ENCODE data around the gene IL1RAP. TPM values are rescaled to one million over a fixed set of nuclear protein-coding genes. Genes with fewer than 3 reads are reported as not detected.
"Not testable (repeated sequence)": the region's sequence is repeated elsewhere in the genome, so short reads cannot be mapped to it uniquely, and the experiment has no call there.

IL1RAP gene
- total RNA-seq, 1 donor from 2014 or later, result 6.8 TPM

- DNase-seq (ENCODE audit: missing footprints) (no peak), ATAC-seq (no peak)
- intact Hi-C loops (cut with DNase I), result no loop called here
These were observed 10.9 kb upstream of the IL1RAP start for GRCh38 chr3:190502946-190503345.

GRCh38 chr3:190504354-190505125 lies 9.3 kb upstream of the IL1RAP start:
- intact Hi-C loops (cut with DNase I), result no loop called here
- DNase-seq (ENCODE audit: missing footprints) (no peak), ATAC-seq (peak; percentile 13)

DNA sequence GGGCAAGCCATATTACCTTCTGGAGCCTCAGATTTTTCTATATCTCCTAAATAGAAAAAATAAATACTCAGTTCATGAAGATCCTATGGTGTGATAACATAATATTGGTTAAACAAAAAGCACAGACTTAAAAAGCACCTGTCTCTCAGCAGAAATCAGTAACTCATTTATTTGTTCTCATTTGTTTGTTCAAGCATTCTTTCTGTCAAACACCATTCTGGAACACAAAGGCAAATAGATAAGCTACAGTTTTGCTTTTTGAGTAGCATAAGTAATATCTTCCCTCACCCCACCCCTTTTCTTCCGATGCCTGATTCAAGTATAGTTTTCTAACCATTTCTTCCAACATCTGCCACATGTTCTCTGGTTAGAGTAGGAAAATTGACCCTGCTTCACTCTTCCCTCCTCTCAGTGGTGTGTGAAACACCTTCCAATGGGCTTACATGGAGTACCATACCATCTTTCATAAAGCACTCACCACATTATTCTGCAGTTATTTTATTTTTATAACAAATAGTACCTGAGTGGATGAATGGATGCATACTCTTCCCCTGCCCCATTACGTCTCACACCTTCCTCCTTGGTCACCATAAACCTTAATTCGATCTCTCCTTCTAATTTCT lies 8.4 kb upstream of the IL1RAP start:
- intact Hi-C loops (cut with DNase I), result no loop called here
- DNase-seq (ENCODE audit: missing footprints) (no peak), ATAC-seq (no peak)

- no peak for DNase-seq (ENCODE audit: missing footprints)
- intact Hi-C loops (cut with DNase I), result no loop called here
- no peak for ATAC-seq
These were observed 7.6 kb upstream of the IL1RAP start for GRCh38 chr3:190506271-190506670.

GRCh38 chr3:190512666-190513065 lies 1.2 kb upstream of the IL1RAP start:
- DNase-seq (ENCODE audit: missing footprints) (peak; percentile 50), ATAC-seq (no peak)
- intact Hi-C loops (cut with DNase I), result loop anchor here (5.0 kb wide), 1 partner anchor 185 kb away; no protein-coding TSS in a partner anchor

DNA sequence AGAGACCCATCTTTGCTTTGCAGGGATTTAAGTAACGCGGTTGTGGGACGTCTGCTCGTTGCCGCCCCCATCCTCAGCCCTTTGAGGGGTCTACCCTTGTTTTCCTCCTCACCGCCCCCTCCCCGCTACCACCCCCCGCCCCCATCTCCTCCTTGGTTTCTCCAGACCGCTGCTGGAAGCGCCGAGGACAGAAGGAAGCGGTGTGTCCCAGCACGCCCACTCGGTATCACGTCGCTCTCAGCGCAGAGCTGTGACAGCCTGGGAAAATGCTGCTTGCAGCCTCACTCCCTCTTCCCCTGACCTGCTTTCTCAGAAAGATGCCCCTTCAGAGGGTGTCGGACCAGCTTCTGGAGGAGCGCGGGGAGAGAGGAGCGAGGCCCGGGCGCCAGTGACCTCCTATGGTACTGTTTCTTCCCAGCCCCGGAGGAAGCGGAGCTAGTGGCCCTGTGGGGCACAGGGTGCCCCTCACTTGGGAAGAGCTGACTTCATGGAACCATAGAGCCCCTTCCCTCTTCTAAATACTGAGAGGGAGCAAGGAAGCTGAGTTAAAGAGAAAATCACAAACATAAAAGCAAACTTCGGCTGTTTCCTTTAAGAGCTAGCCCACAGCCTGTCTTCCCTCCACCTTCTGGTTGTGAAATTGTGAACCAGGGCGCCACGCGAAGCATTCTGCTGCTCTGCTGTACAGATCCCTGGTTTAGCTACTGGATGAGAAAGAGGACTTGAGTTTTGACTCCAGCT lies 698 bp downstream of the IL1RAP start:
- intact Hi-C loops (cut with DNase I), result loop anchor here (5.0 kb wide), 1 partner anchor 183 kb away; no protein-coding TSS in a partner anchor
- DNase-seq (ENCODE audit: missing footprints), result peak; percentile 81
- ATAC-seq, result peak; percentile 51

DNA sequence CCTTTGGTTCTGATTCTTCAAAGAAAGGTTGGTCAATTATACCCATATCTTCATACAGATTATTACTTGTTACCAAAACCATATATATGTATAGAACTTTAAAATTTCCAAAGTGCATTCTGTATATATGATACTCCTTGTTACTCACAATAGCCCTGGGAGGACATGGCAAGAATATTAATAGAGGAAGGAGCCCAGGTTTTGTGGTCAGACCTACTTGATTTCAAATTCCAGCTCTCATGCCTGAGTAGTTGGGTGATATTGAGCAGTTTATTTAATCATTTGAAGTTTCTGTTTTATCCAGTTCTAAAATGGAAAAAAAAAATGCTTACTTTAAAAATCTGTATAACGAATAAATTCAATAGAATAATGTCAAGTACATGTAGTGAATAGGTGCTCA lies 2.5 kb downstream of the IL1RAP start:
- intact Hi-C loops (cut with DNase I), result no loop called here
- ATAC-seq (no peak), DNase-seq (ENCODE audit: missing footprints) (no peak)

DNA sequence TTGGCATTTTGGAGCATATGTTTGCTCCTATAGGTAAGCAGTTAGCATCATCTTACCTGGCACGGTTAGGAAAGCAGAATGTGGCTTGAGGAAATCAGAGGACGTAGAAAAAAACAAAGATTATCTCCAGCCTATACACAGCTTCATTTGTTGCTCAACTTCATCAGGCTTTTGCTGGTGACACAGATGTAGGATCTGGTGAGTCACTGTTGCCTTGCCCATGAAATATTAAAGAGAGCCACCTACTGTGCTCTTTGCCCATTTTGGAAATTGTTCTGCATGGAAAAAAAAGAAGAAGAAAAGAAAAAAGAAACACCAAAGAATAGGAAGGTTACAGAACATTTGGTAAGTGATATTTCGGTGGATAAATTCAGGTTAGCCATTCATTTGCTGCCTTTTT lies 3.8 kb downstream of the IL1RAP start:
- ATAC-seq (no peak), DNase-seq (ENCODE audit: missing footprints) (no peak)
- intact Hi-C loops (cut with DNase I), result no loop called here

- intact Hi-C loops (cut with DNase I); ATAC-seq: not testable (repeated sequence)
These were observed 4.6 kb downstream of the IL1RAP start for GRCh38 chr3:190518531-190518930.

DNA sequence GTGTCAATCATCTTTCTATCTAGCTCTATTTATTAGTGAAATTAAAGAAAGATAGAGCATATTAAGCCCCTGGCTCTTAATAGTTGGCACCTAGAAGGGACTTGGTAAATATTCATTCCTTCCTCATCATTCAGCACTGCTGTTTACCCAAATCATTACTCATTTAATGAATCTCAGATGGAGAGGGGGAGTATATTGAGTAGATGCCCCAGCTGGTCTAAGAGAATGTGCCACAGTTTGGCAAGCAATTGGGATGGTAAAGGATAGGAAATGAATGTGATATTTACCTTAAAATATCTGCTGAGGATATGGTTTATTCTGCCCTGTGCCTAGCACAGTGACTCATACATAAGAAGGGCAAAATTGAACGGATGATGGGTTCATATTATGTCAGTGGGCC lies 6.0 kb downstream of the IL1RAP start:
- intact Hi-C loops (cut with DNase I), result no loop called here
- DNase-seq (ENCODE audit: missing footprints), result no peak
- ATAC-seq, result no peak

More at GRCh38 chr3:190518531-190518930, 4.6 kb downstream of the IL1RAP start:
- not testable (repeated sequence) for DNase-seq (ENCODE audit: missing footprints)

DNA sequence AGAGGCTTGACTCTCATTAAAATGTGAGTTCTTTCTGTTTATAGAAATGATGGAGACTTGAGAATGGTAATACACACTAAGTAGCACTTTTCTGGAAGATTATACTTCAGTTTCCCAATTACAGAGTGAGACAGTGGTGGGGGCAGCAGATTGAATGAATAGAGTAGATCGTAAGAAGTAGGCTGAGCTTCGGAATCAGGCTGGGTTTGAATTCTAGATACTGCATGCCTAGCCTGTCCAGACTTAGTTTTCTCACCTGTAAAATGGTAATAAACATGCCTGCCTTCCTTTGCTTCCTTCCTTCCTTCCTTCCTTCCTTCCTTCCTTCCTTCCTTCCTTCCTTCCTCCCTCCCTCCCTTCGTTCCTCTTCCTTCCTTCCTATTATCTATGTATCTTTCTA lies 8.1 kb downstream of the IL1RAP start:
- DNase-seq (ENCODE audit: missing footprints), result no peak
- intact Hi-C loops (cut with DNase I), result no loop called here

DNA sequence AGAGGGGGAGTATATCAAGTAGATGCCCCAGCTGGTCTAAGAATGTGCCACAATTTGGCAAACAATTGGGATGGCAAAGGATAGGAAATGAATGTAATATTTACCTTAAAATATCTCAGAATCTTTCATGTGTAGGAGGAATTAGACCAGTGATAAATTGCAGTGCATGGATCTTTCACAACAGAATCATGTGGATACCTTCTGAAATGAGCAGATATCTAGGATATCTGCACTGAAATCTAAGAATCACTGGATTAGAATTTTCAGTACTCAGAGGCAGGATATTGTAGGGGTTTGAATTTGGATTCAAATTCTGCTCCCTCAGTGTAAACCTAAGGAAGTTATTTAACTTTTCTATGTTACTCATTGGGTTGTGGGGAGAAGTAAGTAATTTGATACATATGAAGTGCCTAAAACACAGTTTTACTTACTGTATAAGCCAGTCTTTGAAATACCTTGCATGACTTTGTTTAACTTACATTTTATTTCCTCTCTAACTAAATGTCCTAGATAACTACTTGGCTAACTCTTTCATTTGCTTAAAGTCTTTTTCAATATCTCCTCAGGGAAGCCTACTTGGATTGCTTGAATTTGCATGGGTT lies 8.8 kb downstream of the IL1RAP start:
- intact Hi-C loops (cut with DNase I), result no loop called here
- no peak for DNase-seq (ENCODE audit: missing footprints)
- ATAC-seq, result no peak

More for the DNA sequence above, 8.1 kb downstream of the IL1RAP start:
- no peak for ATAC-seq

DNA sequence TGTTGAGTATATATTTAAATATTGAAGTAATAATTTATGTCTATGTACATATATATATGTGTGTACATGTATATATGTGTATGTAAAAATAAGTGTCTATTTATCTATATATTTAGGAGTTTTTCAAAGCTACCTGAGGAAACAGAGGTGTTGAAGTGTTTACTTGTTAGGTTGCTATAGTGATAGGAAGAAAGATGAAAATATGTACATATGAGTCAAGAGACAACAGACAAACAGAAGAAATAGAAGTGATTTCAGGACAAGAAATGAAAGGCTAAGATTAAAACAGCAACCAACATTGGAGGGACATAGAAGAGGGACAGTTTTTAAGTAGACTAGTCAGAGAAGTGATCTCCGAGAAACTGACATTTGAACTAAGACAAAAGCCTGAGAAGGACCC lies 11.1 kb downstream of the IL1RAP start:
- intact Hi-C loops (cut with DNase I), result no loop called here
- no peak for DNase-seq (ENCODE audit: missing footprints)
- ATAC-seq, result no peak

- no peak for ATAC-seq
- intact Hi-C loops (cut with DNase I), result no loop called here
- DNase-seq (ENCODE audit: missing footprints), result no peak
These were observed 11.7 kb downstream of the IL1RAP start for GRCh38 chr3:190525634-190526033.

DNA sequence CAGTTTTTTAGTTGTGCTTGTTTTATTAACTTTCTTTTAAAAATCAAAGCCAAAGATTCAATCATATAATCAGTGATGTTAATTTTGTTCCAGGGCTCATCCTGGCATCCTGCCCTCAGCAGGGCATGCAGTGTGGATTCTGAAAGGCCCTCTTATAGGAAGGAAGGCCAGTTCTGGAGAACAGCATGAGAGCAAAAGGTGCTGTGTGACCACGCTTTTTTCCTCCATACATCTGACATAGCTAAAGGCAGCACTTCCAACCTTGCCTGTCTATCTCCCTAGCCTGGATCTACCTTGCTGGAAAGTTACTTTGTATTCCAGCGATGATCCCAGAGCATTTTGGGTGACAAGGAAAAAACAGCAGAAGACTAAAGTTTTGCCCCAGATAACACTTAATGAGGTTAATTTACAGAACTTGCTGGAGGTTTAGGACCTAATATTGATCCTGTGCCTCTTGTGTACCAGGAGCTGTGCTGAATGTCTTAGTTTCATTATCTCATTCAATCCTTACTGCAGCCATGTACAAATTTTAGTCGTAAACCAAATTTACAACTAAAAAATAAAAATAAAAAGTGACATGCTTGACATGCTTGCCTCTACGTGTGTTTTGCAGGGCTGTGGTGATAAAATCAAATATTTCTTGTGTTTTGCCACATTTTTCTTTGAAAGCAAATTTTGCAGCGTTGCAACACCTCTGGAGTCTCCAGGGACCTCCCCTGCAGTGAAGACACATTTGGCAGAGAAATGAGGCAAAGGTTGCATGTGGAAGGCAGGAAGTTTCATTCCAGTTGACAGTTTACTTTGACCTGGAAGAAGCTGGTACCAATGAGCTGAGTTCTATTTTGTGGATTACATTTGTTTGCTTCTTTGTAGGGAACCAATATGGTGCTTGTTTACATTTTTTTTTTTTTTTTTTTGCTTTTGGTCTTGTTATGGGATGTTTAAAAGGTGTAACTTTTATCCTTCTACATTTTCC lies 13.2 kb downstream of the IL1RAP start:
- ATAC-seq (no peak), DNase-seq (ENCODE audit: missing footprints) (peak; percentile 37)
- intact Hi-C loops (cut with DNase I), result no loop called here

DNA sequence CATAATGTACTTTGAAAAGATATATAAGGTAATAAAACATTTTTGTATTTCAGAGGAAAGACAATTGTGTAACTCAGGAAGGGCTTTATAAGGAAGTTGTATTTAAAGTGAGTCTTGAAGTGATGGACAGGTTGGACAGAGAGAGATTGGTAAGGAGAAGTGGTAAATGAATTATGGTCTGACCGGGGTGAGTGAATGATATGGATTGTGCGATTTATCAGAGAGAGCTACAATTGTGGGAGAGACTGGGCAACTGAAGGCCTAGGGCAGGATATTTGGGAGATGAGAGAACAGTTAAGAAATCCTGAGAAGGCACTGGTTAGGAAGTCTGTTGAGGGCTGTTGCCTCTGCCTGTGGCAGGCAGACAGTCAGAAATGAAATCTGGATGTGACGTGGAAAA lies 14.8 kb downstream of the IL1RAP start:
- intact Hi-C loops (cut with DNase I), result no loop called here
- ATAC-seq (no peak), DNase-seq (ENCODE audit: missing footprints) (no peak)

- DNase-seq (ENCODE audit: missing footprints) (no peak), ATAC-seq (no peak)
- intact Hi-C loops (cut with DNase I), result no loop called here
These were observed 17.5 kb downstream of the IL1RAP start for GRCh38 chr3:190531406-190531805.

GRCh38 chr3:190532731-190533203 lies 18.9 kb downstream of the IL1RAP start:
- DNase-seq (ENCODE audit: missing footprints), result no peak
- ATAC-seq, result no peak
- intact Hi-C loops (cut with DNase I), result no loop called here

Measured in Right ventricle myocardium inferior (tissue), 1 donor.